MCF 10A (cell line): Measurements from ENCODE around the gene ATP8B4. TPM values are rescaled to one million over a fixed set of nuclear protein-coding genes. Genes with fewer than 3 reads are reported as not detected.

Source experiments
- BruUV-seq: library from RNA; stranded (reverse); fragments of 400-500 nt; replicated peaks from 2 replicates; lab custom pipeline; 2021; lab: Mats Ljungman, UMichigan
- CTCF ChIA-PET: fragments of 300-600 bp; sonication (Branson Sonifier 250); formaldehyde crosslinking; extraction: SDS; loops from one replicate; lab custom pipeline; 2021; ENCODE audit warnings: antibody characterized with exemption, inconsistent platforms; lab: Yijun Ruan, JAX
- POLR2A ChIA-PET: fragments of 300-600, 350-650 bp; sonication (Branson Sonifier 250); formaldehyde crosslinking; extraction: SDS; loops from one replicate; lab custom pipeline; 2020; ENCODE audit warnings: antibody characterized with exemption, inconsistent platforms; lab: Yijun Ruan, JAX
- DNase-seq: peaks from one replicate; pipeline ENCODE4 v3.0.0-alpha.2; 2018; ENCODE audit not compliant: unreplicated experiment
- H3K27ac Mint-ChIP-seq: one replicate; pipeline ENCODE4 v1.8.0; 2022; ENCODE audit warnings: mild to moderate bottlenecking, low read depth, mixed read lengths; ENCODE audit not compliant: unreplicated experiment
- H3K27me3 Mint-ChIP-seq: one replicate; pipeline ENCODE4 v1.8.0; 2022; ENCODE audit warnings: mixed read lengths; ENCODE audit not compliant: insufficient read depth, unreplicated experiment
- H3K36me3 Mint-ChIP-seq: one replicate; pipeline ENCODE4 v1.8.0; 2022; ENCODE audit warnings: mild to moderate bottlenecking, moderate library complexity, mixed read lengths; ENCODE audit not compliant: insufficient read depth, unreplicated experiment
- H3K4me1 Mint-ChIP-seq: one replicate; pipeline ENCODE4 v1.8.0; 2022; ENCODE audit warnings: mixed read lengths; ENCODE audit not compliant: insufficient read depth, unreplicated experiment
- H3K4me3 Mint-ChIP-seq: one replicate; pipeline ENCODE4 v1.8.0; 2022; ENCODE audit warnings: mild to moderate bottlenecking, moderate library complexity, mixed read lengths; ENCODE audit not compliant: unreplicated experiment
- H3K9me3 Mint-ChIP-seq: one replicate; pipeline ENCODE4 v1.8.0; 2022; ENCODE audit warnings: mixed read lengths; ENCODE audit not compliant: unreplicated experiment
- CTCF ChIP-seq: fragments of 200-600 bp; IDR thresholded peaks from one replicate; pipeline ENCODE4 v1.8.0; 2022; ENCODE audit warnings: antibody characterized with exemption, mild to moderate bottlenecking; ENCODE audit not compliant: unreplicated experiment
- intact Hi-C: fragments of 100-400 bp; cut with micrococcal nuclease; formaldehyde crosslinking; loops from 2 replicates; pipeline ENCODE4 v1.14.1; 2022
- total RNA-seq: library from RNA; stranded (reverse); gene quantifications from 2 replicates; pipeline ENCODE4 v1.2.3, GENCODE V29; 2022

Gene ATP8B4
- total RNA-seq, 1 experiment from 2014 or later: not detected

DNA sequence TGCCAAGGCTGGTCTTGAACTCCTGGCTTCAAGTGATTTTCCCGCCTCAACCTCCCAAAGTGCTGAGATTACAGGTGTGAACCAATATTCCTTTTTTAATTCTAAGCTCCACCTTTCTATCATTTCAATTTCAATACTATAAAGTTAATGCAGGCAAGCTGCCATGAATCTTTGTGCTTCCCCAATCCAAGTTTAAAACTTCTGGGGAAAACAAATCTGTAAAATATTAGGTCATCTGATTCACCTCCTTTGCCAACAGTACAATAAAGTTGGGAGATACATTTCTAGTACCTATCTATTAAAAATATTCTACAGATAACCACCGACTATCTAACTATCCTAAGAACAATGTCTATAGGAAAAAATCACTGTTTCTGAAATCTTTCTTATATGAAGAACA, 102.1 kb downstream of the ATP8B4 start:
- no TSS peak for BruUV-seq
- Mint-ChIP-seq H3K4me3 (no peak overlapping the region), H3K27ac (no peak overlapping the region), H3K9me3 (no peaks in the 10 kb centered on the region), H3K36me3 (no peaks in the 10 kb centered on the region), H3K27me3 (no peaks in the 10 kb centered on the region), H3K4me1 (no peaks in the 10 kb centered on the region)
- no peak for DNase-seq
- intact Hi-C loops: no loop called here
- ChIA-PET CTCF (interaction anchor here (1.6 kb wide), 1 partner anchor 13 kb away, joined by 7 read pairs; no protein-coding TSS in a partner anchor), POLR2A (interaction anchor here (0.7 to 1.9 kb wide), 3 partner anchors 9 to 100 kb away, joined by 3 to 6 read pairs (median 3); no protein-coding TSS in a partner anchor)
- TF ChIP-seq CTCF: no peak

- Mint-ChIP-seq H3K36me3 (no peaks in the 10 kb centered on the region), H3K4me1 (no peaks in the 10 kb centered on the region), H3K27me3 (no peaks in the 10 kb centered on the region), H3K27ac (no peak overlapping the region), H3K9me3 (no peaks in the 10 kb centered on the region), H3K4me3 (no peak overlapping the region)
- ChIA-PET CTCF (interaction anchor here (2.1 kb wide), 1 partner anchor 9 kb away, joined by 7 read pairs; no protein-coding TSS in a partner anchor), POLR2A (no interaction called here)
- intact Hi-C loops: no loop called here
- no peak for DNase-seq
- no peak for TF ChIP-seq CTCF
- no TSS peak for BruUV-seq
These were observed 106.2 kb downstream of the ATP8B4 start for GRCh38 chr15:50012790-50013189.

GRCh38 chr15:50009634-50010033, 109.4 kb downstream of the ATP8B4 start:
- ChIA-PET CTCF (interaction anchor here (1.7 kb wide), 1 partner anchor 42 kb away, joined by 9 read pairs; no protein-coding TSS in a partner anchor), POLR2A (interaction anchor here (0.6 to 1.3 kb wide), 2 partner anchors 45 to 136 kb away, joined by 4 read pairs; no protein-coding TSS in a partner anchor)
- no peak for TF ChIP-seq CTCF
- no peak overlapping the region for H3K4me3 Mint-ChIP-seq
- no peaks in the 10 kb centered on the region for H3K4me1 Mint-ChIP-seq
- no peaks in the 10 kb centered on the region for H3K27me3 Mint-ChIP-seq
- BruUV-seq: no TSS peak
- intact Hi-C loops: loop anchor here (10.0 kb wide), 2 partner anchors 105 to 585 kb away; partner anchors contain the start of gene FGF7
- H3K9me3 Mint-ChIP-seq: no peaks in the 10 kb centered on the region
- DNase-seq: no peak
- H3K36me3 Mint-ChIP-seq: no peaks in the 10 kb centered on the region
- H3K27ac Mint-ChIP-seq: no peak overlapping the region

- peak; percentile 85 for DNase-seq
- Mint-ChIP-seq H3K36me3 (no peaks in the 10 kb centered on the region), H3K27ac (peak overlapping the region; percentile 25), H3K4me1 (no peaks in the 10 kb centered on the region), H3K27me3 (no peaks in the 10 kb centered on the region), H3K9me3 (no peaks in the 10 kb centered on the region), H3K4me3 (no peak overlapping the region)
- TF ChIP-seq CTCF: peak; percentile 67
- intact Hi-C loops: loop anchor here (1.0 to 10.0 kb wide), 6 partner anchors 99 to 769 kb away; partner anchors contain the start of genes DTWD1, FAM227B and FGF7
- no TSS peak for BruUV-seq
- CTCF ChIA-PET: interaction anchor here (0.6 to 2.6 kb wide), 26 partner anchors 10 to 796 kb away, joined by 3 to 16 read pairs (median 3); no protein-coding TSS in a partner anchor
- POLR2A ChIA-PET: interaction anchor here (0.6 to 1.5 kb wide), 6 partner anchors 24 to 833 kb away, joined by 3 to 5 read pairs (median 3); no protein-coding TSS in a partner anchor
These were observed 115.2 kb downstream of the ATP8B4 start for GRCh38 chr15:50003786-50004334.
